WTC11 (cell line): ENCODE results near the gene SLK. TPM values are rescaled to one million over a fixed set of nuclear protein-coding genes. Genes with fewer than 3 reads are reported as not detected.

Experiments
- ATAC-seq: fragments of 200-7000 bp; cut with Tn5 transposase; 2 replicates; pipeline ENCODE4 v1.10.0; 2021; ENCODE audit warnings: mild to moderate bottlenecking, moderate library complexity
- CTCF ChIA-PET: fragments of 300-600 bp; sonication (Branson Sonifier 250); formaldehyde crosslinking; loops from one replicate; lab custom pipeline; 2021; ENCODE audit warnings: antibody characterized with exemption; lab: Charles Lee
- POLR2A ChIA-PET: fragments of 350-600 bp; sonication (Branson Sonifier 250); formaldehyde crosslinking; loops from one replicate; lab custom pipeline; 2021; ENCODE audit warnings: antibody characterized with exemption; lab: Charles Lee
- DNase-seq: peaks from one replicate; pipeline ENCODE4 v3.0.0; 2021; ENCODE audit warnings: low spot score
- H3K27ac Mint-ChIP-seq: 2 replicates; pipeline ENCODE4 v1.8.0; 2021; ENCODE audit warnings: mixed read lengths
- H3K27me3 Mint-ChIP-seq: 2 replicates; pipeline ENCODE4 v1.8.0; 2021; ENCODE audit warnings: low read depth, mild to moderate bottlenecking, moderate library complexity, mixed read lengths
- H3K36me3 Mint-ChIP-seq: 2 replicates; pipeline ENCODE4 v1.8.0; 2021; ENCODE audit warnings: mixed read lengths
- H3K4me1 Mint-ChIP-seq: 2 replicates; pipeline ENCODE4 v1.8.0; 2022; ENCODE audit warnings: mixed read lengths
- H3K4me3 Mint-ChIP-seq: 2 replicates; pipeline ENCODE4 v1.8.0; 2021; ENCODE audit warnings: mild to moderate bottlenecking, moderate library complexity, mixed read lengths
- H3K9me3 Mint-ChIP-seq: 2 replicates; pipeline ENCODE4 v1.8.0; 2021; ENCODE audit warnings: mixed read lengths
- AFF4 ChIP-seq: sonication (generic); formaldehyde crosslinking; IDR thresholded peaks from 2 replicates; pipeline ENCODE4 v1.8.1; 2023; ENCODE audit warnings: mild to moderate bottlenecking, missing genetic modification reagents, borderline replicate concordance
- ATF3 ChIP-seq: sonication (generic); formaldehyde crosslinking; conservative IDR thresholded peaks from 2 replicates; pipeline ENCODE4 v1.8.1; 2022; ENCODE audit warnings: mild to moderate bottlenecking, missing genetic modification reagents
- E2F5 ChIP-seq: sonication (generic); formaldehyde crosslinking; IDR thresholded peaks from 2 replicates; pipeline ENCODE4 v1.8.1; 2022; ENCODE audit warnings: mild to moderate bottlenecking, moderate library complexity, missing genetic modification reagents
- ETV6 ChIP-seq: sonication (generic); formaldehyde crosslinking; IDR thresholded peaks from 2 replicates; pipeline ENCODE4 v1.8.1; 2022; ENCODE audit warnings: mild to moderate bottlenecking, missing genetic modification reagents
- NR3C1 ChIP-seq: sonication (generic); formaldehyde crosslinking; conservative IDR thresholded peaks from 2 replicates; pipeline ENCODE4 v1.8.1; 2023; ENCODE audit warnings: low read depth, mild to moderate bottlenecking, missing genetic modification reagents
- STAT6 ChIP-seq: sonication (generic); formaldehyde crosslinking; conservative IDR thresholded peaks from 2 replicates; pipeline ENCODE4 v1.8.1; 2023; ENCODE audit warnings: mild to moderate bottlenecking, low read depth, missing genetic modification reagents, moderate library complexity
- TP53 ChIP-seq: sonication (generic); formaldehyde crosslinking; IDR thresholded peaks from 2 replicates; pipeline ENCODE4 v1.8.1; 2023; ENCODE audit warnings: mild to moderate bottlenecking, missing genetic modification reagents
- ZNF138 ChIP-seq: sonication (generic); formaldehyde crosslinking; conservative IDR thresholded peaks from 2 replicates; pipeline ENCODE4 v1.8.1; 2022; ENCODE audit warnings: mild to moderate bottlenecking, moderate library complexity, missing genetic modification reagents
- ZNF219 ChIP-seq: sonication (generic); formaldehyde crosslinking; IDR thresholded peaks from 2 replicates; pipeline ENCODE4 v1.8.0; 2023; ENCODE audit warnings: missing genetic modification reagents, mild to moderate bottlenecking, borderline replicate concordance
- ZNF512 ChIP-seq: sonication (generic); formaldehyde crosslinking; IDR thresholded peaks from 2 replicates; pipeline ENCODE4 v1.8.1; 2022; ENCODE audit warnings: missing genetic modification reagents, borderline replicate concordance
- total RNA-seq: library from RNA; stranded (reverse); gene quantifications from 3 replicates; pipeline ENCODE4 v1.2.3, GENCODE V29; 2021

Gene SLK
- total RNA-seq, 1 experiment from 2014 or later, result 19.2 TPM

- TF ChIP-seq AFF4 (CRISPR knock-in tag), result no peak
- no peak for TF ChIP-seq ATF3 (CRISPR knock-in tag)
- TF ChIP-seq STAT6 (CRISPR knock-in tag), result no peak
- TF ChIP-seq ZNF219 (CRISPR knock-in tag), result no peak
- TF ChIP-seq NR3C1, result no peak
- TF ChIP-seq ZNF512, result no peak
- no peak for TF ChIP-seq ETV6 (CRISPR knock-in tag)
- no peak for TF ChIP-seq TP53 (CRISPR knock-in tag)
- no peak for TF ChIP-seq E2F5 (CRISPR knock-in tag)
These were observed 36.1 kb upstream of the SLK start (continued) for GRCh38 chr10:103930881-103931280.

GRCh38 chr10:103931603-103932002 is 35.3 kb upstream of the SLK start:
- ChIA-PET POLR2A (no interaction called here), CTCF (no interaction called here)
- Mint-ChIP-seq H3K9me3 (no peaks in the 10 kb centered on the region; the same call in 1 of the 2 replicates), H3K27ac (no peak overlapping the region), H3K4me1 (peaks cover 18% of the 10 kb centered on the region), H3K4me3 (no peak overlapping the region), H3K36me3 (no peaks in the 10 kb centered on the region), H3K27me3 (no peaks in the 10 kb centered on the region)
- DNase-seq, result no peak
- no peak for TF ChIP-seq STAT6 (CRISPR knock-in tag)
- ATAC-seq, result no peak

GRCh38 chr10:103932271-103932670 is 34.7 kb upstream of the SLK start:
- Mint-ChIP-seq H3K4me1 (peaks cover 18% of the 10 kb centered on the region), H3K27me3 (no peaks in the 10 kb centered on the region), H3K36me3 (no peaks in the 10 kb centered on the region), H3K4me3 (no peak overlapping the region), H3K27ac (no peak overlapping the region), H3K9me3 (no peaks in the 10 kb centered on the region; the same call in 1 of the 2 replicates)
- ChIA-PET CTCF (no interaction called here), POLR2A (no interaction called here)
- DNase-seq (no peak), ATAC-seq (no peak)
- TF ChIP-seq ZNF138 (CRISPR knock-in tag) (no peak), STAT6 (CRISPR knock-in tag) (no peak), E2F5 (CRISPR knock-in tag) (no peak), AFF4 (CRISPR knock-in tag) (no peak)
